GM23338 (cell line): Measurements from ENCODE around the gene ZNHIT6.

Experiments used
- CREB1 ChIP-seq: fragments of 250-450 bp; sonication (Bioruptor Pico); IDR thresholded peaks from 2 replicates; pipeline ENCODE4 v1.5.0; 2020; ENCODE audit warnings: low read depth, mild to moderate bottlenecking, moderate library complexity
- CTCF ChIP-seq, 2 experiments: fragments of 200-600 bp in 1 of 2; sonication (generic) in 1 of 2; conservative IDR thresholded peaks; 2 replicates each; pipeline versions ENCODE4 v1.5.1 to v1.6.1; 2016 to 2017; ENCODE audit warnings: antibody characterized with exemption in 2 of 2, low read depth in 2 of 2, mild to moderate bottlenecking in 2 of 2, moderate library complexity in 1 of 2
- EZH2phosphoT487 ChIP-seq: fragments of 200-600 bp; sonication (generic); IDR thresholded peaks from one replicate; pipeline ENCODE4 v1.8.1; 2018; ENCODE audit warnings: antibody characterized with exemption; ENCODE audit not compliant: unreplicated experiment
- JUNB ChIP-seq: IDR thresholded peaks from one replicate; pipeline ENCODE4 v1.6.1; 2016; ENCODE audit warnings: antibody characterized with exemption; ENCODE audit not compliant: unreplicated experiment
- POLR2AphosphoS5 ChIP-seq: IDR thresholded peaks from 2 replicates; pipeline ENCODE4 v1.6.1; 2016; ENCODE audit warnings: antibody characterized with exemption, low read depth
- STAT1 ChIP-seq: IDR thresholded peaks from one replicate; pipeline ENCODE4 v1.6.1; 2016; ENCODE audit warnings: antibody characterized with exemption; ENCODE audit not compliant: unreplicated experiment
- ZNF114 ChIP-seq: fragments of 250-450 bp; sonication (Bioruptor Pico); IDR thresholded peaks from 2 replicates; pipeline ENCODE4 v1.5.0; 2020; ENCODE audit warnings: mild to moderate bottlenecking, moderate library complexity

DNA sequence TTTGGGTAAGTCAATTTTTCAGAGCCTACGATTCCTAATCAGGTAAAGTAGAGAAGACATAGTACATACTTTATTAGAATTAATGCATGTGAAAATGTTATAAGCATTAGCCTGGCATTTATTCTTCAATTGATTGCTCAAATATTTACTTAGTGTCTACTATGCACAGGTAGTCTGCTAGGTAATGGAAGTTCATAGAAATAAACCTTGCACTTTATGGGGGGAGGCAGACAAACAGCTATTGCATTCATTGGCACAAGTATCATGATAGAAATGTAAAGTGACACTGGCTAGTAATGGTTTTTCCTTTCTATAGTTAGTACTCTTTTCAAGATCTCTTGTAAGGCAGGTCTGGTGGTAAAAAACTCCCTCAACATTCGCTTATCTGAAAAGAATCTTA is 44.9 kb downstream of the ZNHIT6 start:
- no peak for TF ChIP-seq CTCF (conservative IDR thresholded peaks at IDR 0.05; ENCODE audit: low read depth in 2 of 2)
- TF ChIP-seq JUNB = no peak
- no peak for TF ChIP-seq POLR2AphosphoS5
- no peak for TF ChIP-seq ZNF114 (CRISPR knock-in tag)
- no peak for TF ChIP-seq EZH2phosphoT487
- no peak for TF ChIP-seq CREB1 (CRISPR knock-in tag)
- no peak for TF ChIP-seq STAT1
